GM21381 (cell line): ENCODE data around the gene MAP7.
"Not testable (repeated sequence)": the region's sequence is repeated elsewhere in the genome, so short reads cannot be mapped to it uniquely, and the experiment has no call there.

ENCODE experiments used
- ATAC-seq: cut with Tn5 transposase; IDR thresholded peaks from one replicate; pipeline ENCODE4 v1.9.1; 2021; ENCODE audit warnings: mild to moderate bottlenecking, moderate library complexity; ENCODE audit not compliant: unreplicated experiment

Gene MAP7

GRCh38 chr6:136510299-136510698 is 39.9 kb downstream of the MAP7 start:
- ATAC-seq, result no peak

- ATAC-seq, result no peak
Measured at GRCh38 chr6:136508725-136509392, 41.4 kb downstream of the MAP7 start.

- no peak for ATAC-seq
Measured at GRCh38 chr6:136506124-136506799, 44.0 kb downstream of the MAP7 start.

- ATAC-seq, result no peak
Measured at GRCh38 chr6:136503303-136504029, 46.8 kb downstream of the MAP7 start.

GRCh38 chr6:136502786-136503185 is 47.4 kb downstream of the MAP7 start:
- ATAC-seq, result no peak

- ATAC-seq, result no peak
Measured at GRCh38 chr6:136501514-136501913, 48.7 kb downstream of the MAP7 start.

GRCh38 chr6:136501096-136501495 is 49.1 kb downstream of the MAP7 start:
- ATAC-seq, result no peak

- ATAC-seq, result no peak
Measured at GRCh38 chr6:136500414-136500813, 49.8 kb downstream of the MAP7 start.

GRCh38 chr6:136499370-136499769 is 50.9 kb downstream of the MAP7 start:
- ATAC-seq, result no peak

GRCh38 chr6:136496449-136496848 is 53.8 kb downstream of the MAP7 start:
- ATAC-seq, result not testable (repeated sequence)

GRCh38 chr6:136494710-136495109 is 55.5 kb downstream of the MAP7 start:
- ATAC-seq, result no peak

GRCh38 chr6:136494059-136494458 is 56.2 kb downstream of the MAP7 start:
- ATAC-seq, result no peak

- ATAC-seq, result no peak
Measured at GRCh38 chr6:136492409-136492808, 57.8 kb downstream of the MAP7 start.

- no peak for ATAC-seq
Measured at GRCh38 chr6:136491754-136492153, 58.5 kb downstream of the MAP7 start.

- no peak for ATAC-seq
Measured at GRCh38 chr6:136491251-136491650, 59.0 kb downstream of the MAP7 start.

GRCh38 chr6:136489689-136490033 is 60.6 kb downstream of the MAP7 start:
- not testable (repeated sequence) for ATAC-seq

GRCh38 chr6:136487759-136488425 is 62.3 kb downstream of the MAP7 start:
- ATAC-seq, result no peak

- no peak for ATAC-seq
Measured at GRCh38 chr6:136486357-136486756, 63.9 kb downstream of the MAP7 start.

- ATAC-seq, result no peak
Measured at GRCh38 chr6:136483906-136484305, 66.3 kb downstream of the MAP7 start.

- not testable (repeated sequence) for ATAC-seq
Measured at GRCh38 chr6:136483005-136483404, 67.2 kb downstream of the MAP7 start.

GRCh38 chr6:136477548-136477947 is 72.7 kb downstream of the MAP7 start:
- ATAC-seq, result no peak

GRCh38 chr6:136475686-136476085 is 74.5 kb downstream of the MAP7 start:
- no peak for ATAC-seq
